HG02870 (cell line): Measurements from ENCODE around the gene SPHKAP.
"Not testable (repeated sequence)": the region's sequence is repeated elsewhere in the genome, so short reads cannot be mapped to it uniquely, and the experiment has no call there.

Experiments used
- ATAC-seq: cut with Tn5 transposase; IDR thresholded peaks from one replicate; pipeline ENCODE4 v1.9.1; 2021; ENCODE audit warnings: mild to moderate bottlenecking, moderate library complexity; ENCODE audit not compliant: unreplicated experiment

SPHKAP gene

DNA sequence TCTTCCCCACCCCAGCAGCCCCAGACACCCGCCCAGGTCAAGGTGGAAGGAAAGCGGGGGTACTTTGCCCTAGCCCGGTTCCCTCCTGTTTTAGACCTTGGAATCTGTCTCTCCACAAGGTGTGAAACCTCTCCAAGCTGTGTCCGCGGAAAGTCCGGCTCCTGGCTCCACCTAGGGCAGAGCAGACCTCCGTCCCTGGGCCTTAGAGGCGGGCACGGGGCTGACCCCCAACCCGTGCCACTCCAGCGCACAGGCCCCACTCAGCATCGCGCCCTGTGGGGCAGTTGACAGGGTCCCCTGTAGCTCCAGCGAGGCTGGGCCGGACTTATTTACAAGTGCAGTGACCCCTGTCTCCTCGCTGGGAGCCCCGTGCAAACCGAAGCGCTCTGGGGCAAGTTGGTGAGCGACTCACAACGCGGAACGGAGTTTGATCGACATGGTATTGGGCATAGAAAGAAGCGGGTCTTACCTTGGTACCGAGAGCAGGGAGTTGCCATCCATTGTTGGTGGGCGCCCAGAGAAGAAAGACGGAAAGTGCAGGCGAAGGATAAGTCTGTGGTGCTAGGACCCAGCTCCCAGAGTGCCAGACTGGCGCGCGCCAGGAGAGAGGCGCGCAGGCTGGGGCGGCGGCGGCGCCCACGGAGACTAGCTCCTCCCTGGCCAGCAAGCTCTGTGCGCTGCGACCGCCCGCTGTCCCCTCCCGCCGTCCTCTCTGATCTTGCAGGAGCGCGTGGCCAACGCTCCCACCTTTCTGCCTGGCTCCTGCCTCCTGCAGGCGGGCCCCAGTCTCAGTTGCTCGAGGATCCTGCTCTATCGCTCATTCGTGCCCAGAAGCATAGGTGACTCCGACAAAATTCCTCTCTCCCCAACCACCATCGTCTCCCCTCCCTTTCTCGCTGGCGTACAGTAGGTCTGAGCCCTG lies at the start of gene SPHKAP:
TSS of gene SPHKAP (minus strand) at position 590 of the 922 bp plus-strand sequence. CDS start at position 501, 89 bp downstream.
- ATAC-seq: no peak

DNA sequence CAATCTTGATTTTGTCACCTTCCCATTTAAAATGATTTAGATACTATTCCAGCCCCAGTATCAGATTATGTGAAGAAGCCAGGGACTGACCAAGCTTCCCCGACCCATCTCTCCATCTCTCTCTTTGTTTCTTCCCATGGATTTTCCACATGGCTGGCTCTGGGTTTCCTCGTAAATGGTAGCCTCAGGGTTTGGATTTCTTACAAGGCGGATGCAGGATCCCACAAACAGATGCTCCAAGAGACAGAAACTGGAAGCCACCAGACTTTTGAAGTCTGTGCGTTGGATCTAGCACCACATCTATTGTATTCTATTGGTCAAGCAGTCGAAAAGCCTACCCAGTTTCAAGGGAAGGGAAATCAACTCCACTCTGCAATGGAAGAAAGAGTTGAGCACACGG lies 46.0 kb upstream of the SPHKAP start:
- no peak for ATAC-seq

GRCh38 chr2:228224410-228224809 lies 42.9 kb upstream of the SPHKAP start:
- no peak for ATAC-seq

DNA sequence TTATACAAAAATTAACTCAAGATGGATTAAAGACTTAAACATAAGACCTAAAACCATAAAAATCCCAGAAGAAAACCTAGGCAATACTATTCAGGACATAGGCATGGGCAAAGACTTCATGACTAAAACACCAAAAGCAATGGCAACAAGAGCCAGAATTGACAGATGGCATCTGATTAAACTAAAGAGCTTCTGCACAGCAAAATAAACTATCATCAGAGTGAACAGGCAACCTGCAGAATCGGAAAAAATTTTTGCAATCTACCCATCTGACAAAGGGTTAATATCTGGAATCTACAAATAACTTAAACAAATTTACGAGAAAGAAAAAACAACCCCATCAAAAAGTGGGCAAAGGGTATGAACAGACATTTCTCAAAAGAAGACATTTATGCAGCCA lies 37.1 kb upstream of the SPHKAP start:
- ATAC-seq: not testable (repeated sequence)

- ATAC-seq: no peak
Measured at GRCh38 chr2:228197504-228197903, 16.0 kb upstream of the SPHKAP start.

- ATAC-seq: no peak
Measured at GRCh38 chr2:228180181-228181097, 1.0 kb downstream of the SPHKAP start.

DNA sequence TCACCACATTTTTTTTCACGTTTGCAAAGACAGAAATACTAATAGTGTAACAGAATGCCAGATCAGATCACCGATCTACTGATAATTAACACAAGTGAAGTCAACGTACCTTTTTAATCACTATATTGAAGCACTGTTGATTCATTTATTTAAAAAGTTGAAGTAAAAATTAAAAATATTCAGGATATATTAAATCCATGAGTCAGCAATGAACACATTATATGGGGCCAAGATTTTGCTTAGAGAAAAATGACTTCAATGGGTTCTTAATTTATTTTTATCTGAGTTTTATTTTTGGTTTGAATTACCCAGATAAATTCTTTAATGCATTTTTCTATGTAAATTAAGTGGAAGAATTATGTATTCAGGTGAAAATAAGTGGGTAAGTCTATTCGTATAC lies 14.2 kb downstream of the SPHKAP start:
- ATAC-seq: no peak

- ATAC-seq: no peak
Measured at GRCh38 chr2:228164718-228165117, 16.8 kb downstream of the SPHKAP start.

GRCh38 chr2:228157841-228158240 lies 23.6 kb downstream of the SPHKAP start:
- no peak for ATAC-seq

GRCh38 chr2:228144961-228145360 lies 36.5 kb downstream of the SPHKAP start:
- no peak for ATAC-seq

DNA sequence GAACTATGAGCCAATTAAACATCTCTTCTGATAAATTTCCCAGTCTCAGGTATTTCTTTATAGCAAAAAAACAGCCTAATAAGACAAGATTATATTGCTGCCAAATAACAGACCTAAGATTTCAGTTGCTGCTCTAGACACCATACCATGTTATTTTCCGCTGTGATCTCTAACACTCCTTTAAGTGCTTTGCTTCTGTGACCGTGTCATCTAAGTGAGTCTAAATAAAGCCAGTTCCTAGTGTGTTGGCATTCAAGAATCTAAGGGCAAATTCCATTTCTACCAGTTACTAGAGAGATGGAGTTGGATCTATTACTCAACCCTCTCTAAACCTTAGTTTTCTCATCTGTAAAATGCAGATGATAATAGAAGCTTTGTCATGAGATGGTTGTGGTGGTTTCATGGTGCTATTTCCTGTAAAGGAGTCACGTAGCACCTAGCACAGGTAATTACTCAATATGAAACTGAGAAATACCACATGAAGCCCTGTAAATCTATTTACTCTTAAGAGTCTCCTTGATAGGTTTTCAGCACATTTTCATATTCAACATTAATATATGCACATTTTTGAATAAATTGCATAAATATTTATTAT lies 40.5 kb downstream of the SPHKAP start:
- ATAC-seq: peak; percentile 98

GRCh38 chr2:228136027-228136426 lies 45.5 kb downstream of the SPHKAP start:
- ATAC-seq: no peak

- no peak for ATAC-seq
Measured at GRCh38 chr2:228135300-228135699, 46.2 kb downstream of the SPHKAP start.

DNA sequence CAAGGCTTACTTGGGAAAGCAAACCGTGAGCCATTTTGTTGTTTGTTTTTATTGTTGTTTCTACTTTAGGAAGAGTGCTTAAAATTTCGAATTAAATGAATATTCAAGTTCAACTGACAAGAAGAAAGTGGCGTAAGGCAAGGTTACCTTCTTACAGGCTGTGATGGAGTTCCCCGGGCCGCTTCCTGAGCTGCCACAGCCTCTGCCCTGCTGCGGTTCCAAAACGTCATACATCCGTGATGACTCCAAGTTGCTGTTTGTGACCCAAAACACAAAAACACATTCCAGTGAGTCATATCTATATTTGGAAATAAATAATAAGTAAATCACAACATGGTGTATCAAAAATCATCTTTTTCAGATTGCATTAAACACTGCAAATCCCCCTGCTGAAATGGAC lies 49.7 kb downstream of the SPHKAP start:
- no peak for ATAC-seq

DNA sequence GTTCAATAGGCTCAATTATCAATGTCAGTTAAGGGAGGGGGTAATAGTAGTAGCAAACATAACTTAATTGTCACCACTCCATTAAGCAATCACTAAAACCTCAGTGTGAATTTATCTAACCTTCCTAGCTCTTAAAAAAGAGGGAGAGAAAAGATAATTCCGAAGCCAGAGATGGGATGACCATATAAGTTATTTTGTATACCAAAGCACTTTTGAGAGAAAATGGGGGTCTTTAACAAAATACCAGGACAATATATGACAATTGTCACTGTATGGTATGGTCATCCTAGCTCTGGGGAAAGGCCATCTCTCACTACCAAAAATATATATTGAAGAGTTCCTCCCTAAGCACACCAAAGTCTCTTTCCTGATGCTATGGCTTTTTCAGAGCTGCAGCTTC lies 55.1 kb downstream of the SPHKAP start:
- no peak for ATAC-seq

DNA sequence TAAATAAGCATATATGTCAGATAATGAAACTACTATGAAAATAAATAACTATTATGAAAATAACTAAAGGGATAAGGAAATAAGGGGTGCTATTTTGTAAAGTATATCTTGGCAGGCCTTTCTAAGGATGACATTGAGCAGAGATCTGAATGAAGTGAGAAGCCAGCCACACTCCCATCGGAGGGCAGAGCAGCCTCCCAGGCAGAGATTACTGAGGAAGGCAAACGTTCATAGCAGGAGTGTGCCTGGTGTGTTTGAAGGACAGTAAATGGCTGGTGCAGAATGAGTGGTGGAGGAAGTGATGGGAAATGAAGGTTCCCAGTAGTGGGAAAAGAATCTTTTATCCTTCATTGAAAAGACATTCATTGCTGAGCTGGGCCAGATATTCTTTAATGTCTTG lies 62.5 kb downstream of the SPHKAP start:
- ATAC-seq: no peak

DNA sequence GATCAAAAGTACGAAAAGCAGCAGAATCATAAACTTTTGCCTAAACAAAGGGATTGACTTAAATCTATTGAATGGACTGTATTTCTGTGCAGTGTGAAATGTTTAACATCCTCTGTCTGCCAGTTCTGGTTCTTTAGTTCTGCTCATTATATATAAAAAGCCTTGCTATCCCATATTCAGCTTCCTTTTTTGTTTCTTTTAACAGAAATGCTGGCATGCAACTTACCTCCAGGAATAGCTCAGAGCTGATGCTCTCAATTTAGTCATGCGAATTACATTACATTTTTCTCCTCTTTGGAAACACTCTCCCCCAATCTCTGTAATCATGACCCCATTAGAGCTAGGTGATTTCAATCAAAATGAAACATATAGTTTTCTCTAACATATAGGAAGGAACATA lies 73.6 kb downstream of the SPHKAP start:
- no peak for ATAC-seq

DNA sequence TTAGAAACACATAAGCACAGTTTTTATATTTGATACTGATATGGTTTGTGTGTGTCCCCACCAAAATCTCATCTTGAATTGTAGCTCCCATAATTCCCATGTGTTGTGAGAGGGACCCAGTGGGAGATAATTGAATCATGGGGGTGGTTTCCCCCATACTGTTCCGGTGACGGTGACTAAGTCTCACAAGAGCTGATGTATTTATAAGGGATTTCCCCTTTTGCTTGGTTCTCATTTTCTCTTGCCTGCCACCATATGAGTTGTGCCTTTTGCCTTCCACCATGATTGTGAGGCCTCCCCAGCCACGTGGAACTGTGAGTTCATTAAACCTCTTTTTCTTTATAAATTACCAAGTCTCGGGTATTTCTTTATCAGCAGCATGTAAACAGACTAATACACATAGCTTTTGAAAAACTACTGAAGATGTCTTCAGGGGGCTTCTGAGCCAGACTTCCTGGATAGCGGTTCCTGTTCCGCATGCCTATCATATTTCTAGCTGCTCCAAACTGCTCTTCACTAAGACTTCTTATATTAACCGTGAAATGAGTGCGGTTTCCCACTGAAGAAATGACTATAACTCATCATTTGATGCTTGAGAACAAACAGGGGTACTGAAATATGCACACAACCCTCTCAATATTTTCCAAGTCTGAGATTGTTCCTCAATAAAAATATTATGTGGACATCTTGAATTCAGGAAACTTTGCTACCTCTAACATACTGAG lies 75.8 kb downstream of the SPHKAP start:
- ATAC-seq: no peak

GRCh38 chr2:228104215-228104614 lies 77.3 kb downstream of the SPHKAP start:
- no peak for ATAC-seq

DNA sequence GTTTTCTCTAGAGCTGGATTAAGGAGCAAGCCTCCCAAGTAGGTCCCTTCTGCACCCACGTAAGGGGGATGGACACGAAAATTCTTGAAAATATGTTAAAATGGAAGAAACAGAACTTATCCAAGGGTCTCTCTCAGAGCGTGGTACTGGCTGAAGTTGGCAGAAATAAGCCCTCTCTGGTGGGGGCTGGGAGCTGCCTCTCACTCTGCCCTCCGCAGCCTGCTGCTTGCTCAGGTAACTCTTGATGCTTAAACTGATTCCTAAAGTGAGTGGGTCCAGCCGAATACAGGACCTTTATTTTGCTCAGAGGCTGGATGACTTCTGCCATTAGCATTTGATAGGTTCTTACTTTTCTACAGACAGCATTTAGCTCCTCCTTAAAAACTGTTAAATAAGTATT lies 78.1 kb downstream of the SPHKAP start:
- no peak for ATAC-seq

DNA sequence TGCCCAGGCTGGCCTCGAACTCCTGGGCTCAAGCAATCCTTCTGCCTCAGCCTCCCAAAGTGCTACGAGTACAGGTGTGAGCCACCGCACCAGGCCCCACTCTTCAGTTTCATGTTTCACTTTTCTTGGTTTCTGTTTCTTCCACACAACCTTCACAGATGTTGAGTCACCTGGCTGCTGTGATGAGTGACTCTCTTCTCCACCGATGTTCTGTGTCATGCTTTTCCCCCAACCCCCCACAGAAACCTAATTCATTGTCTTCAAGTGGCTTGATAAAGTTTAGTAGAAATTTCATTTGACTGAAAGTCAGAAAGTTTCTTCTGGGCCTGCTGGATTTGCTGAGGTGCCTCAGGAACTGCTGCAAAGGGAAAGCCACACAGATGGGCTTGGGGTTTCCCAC lies 78.5 kb downstream of the SPHKAP start:
- peak; percentile 65 for ATAC-seq
